Measurements from ENCODE around the gene AURKAIP1.

GRCh38 chr1:1361982-1362423 is 13.0 kb downstream of the AURKAIP1 start:
- no peak for TF ChIP-seq CTCF (IDR thresholded peaks at IDR 0.05)
- TF ChIP-seq EP300 (IDR thresholded peaks at IDR 0.05) = no peak

Data from suprapubic skin (tissue), 3 donors.